Type B pancreatic cell (in vitro differentiated cells): ENCODE measurements around the gene AACS. TPM values are rescaled to one million over a fixed set of nuclear protein-coding genes. Genes with fewer than 3 reads are reported as not detected.
"Not testable (repeated sequence)": the region's sequence is repeated elsewhere in the genome, so short reads cannot be mapped to it uniquely, and the experiment has no call there.

Experiments
- DNase-seq: peaks from one replicate; pipeline ENCODE4 v3.0.0; 2021; ENCODE audit warnings: mixed read lengths; ENCODE audit not compliant: unreplicated experiment; ENCODE audit errors: extremely low spot score
- H3K27ac Mint-ChIP-seq: 2 replicates; pipeline ENCODE4 v1.8.0; 2021; ENCODE audit warnings: mild to moderate bottlenecking, mixed read lengths
- H3K27me3 Mint-ChIP-seq: 2 replicates; pipeline ENCODE4 v1.8.0; 2021; ENCODE audit warnings: mixed read lengths
- H3K36me3 Mint-ChIP-seq: 2 replicates; pipeline ENCODE4 v1.8.0; 2021; ENCODE audit warnings: mixed read lengths
- H3K4me1 Mint-ChIP-seq: one replicate; pipeline ENCODE4 v1.8.0; 2021; ENCODE audit warnings: mixed read lengths; ENCODE audit not compliant: unreplicated experiment
- H3K4me3 Mint-ChIP-seq: 2 replicates; pipeline ENCODE4 v1.8.0; 2021; ENCODE audit warnings: mild to moderate bottlenecking, mixed read lengths
- H3K9me3 Mint-ChIP-seq: 2 replicates; pipeline ENCODE4 v1.8.0; 2021; ENCODE audit warnings: mixed read lengths
- CTCF ChIP-seq: fragments of 200-600 bp; sonication (generic); conservative IDR thresholded peaks from 2 replicates; pipeline ENCODE4 v1.5.0; 2021; ENCODE audit warnings: antibody characterized with exemption, mild to moderate bottlenecking
- total RNA-seq: library from RNA; stranded (reverse); gene quantifications from 2 replicates; pipeline ENCODE4 v1.2.1, GENCODE V29; 2021; ENCODE audit warnings: low replicate concordance

The AACS gene
- total RNA-seq, 1 donor from 2014 or later: 37.1 TPM

GRCh38 chr12:125070112-125070511 is 4.9 kb downstream of the AACS start:
- no peak for TF ChIP-seq CTCF
- H3K36me3 Mint-ChIP-seq: peaks cover 9% of the 10 kb centered on the region
- peaks cover 10% of the 10 kb centered on the region for H3K4me1 Mint-ChIP-seq
- no peaks in the 10 kb centered on the region for H3K27me3 Mint-ChIP-seq
- no peak overlapping the region for H3K4me3 Mint-ChIP-seq
- no peak overlapping the region for H3K27ac Mint-ChIP-seq
- H3K9me3 Mint-ChIP-seq: no peaks in the 10 kb centered on the region
- no peak for DNase-seq

- Mint-ChIP-seq H3K4me1 (peaks cover 10% of the 10 kb centered on the region), H3K9me3 (no peaks in the 10 kb centered on the region), H3K4me3 (no peak overlapping the region), H3K27ac (no peak overlapping the region), H3K27me3 (no peaks in the 10 kb centered on the region), H3K36me3 (peaks cover 10% of the 10 kb centered on the region)
- no peak for DNase-seq
- no peak for TF ChIP-seq CTCF
These were observed 5.6 kb downstream of the AACS start for GRCh38 chr12:125070661-125071390.

- peaks cover 10% of the 10 kb centered on the region for H3K4me1 Mint-ChIP-seq
- DNase-seq: no peak
- no peak overlapping the region for H3K27ac Mint-ChIP-seq
- H3K9me3 Mint-ChIP-seq: no peaks in the 10 kb centered on the region
- no peak overlapping the region for H3K4me3 Mint-ChIP-seq
- no peaks in the 10 kb centered on the region for H3K27me3 Mint-ChIP-seq
- H3K36me3 Mint-ChIP-seq: peaks cover 16% of the 10 kb centered on the region
- TF ChIP-seq CTCF: no peak
These were observed 6.2 kb downstream of the AACS start for GRCh38 chr12:125071456-125071855.

GRCh38 chr12:125072496-125072895 is 7.3 kb downstream of the AACS start:
- Mint-ChIP-seq H3K9me3 (no peaks in the 10 kb centered on the region), H3K4me1 (peaks cover 3% of the 10 kb centered on the region), H3K4me3 (no peak overlapping the region), H3K27me3 (no peaks in the 10 kb centered on the region), H3K27ac (no peak overlapping the region), H3K36me3 (peaks cover 19% of the 10 kb centered on the region)
- no peak for TF ChIP-seq CTCF
- no peak for DNase-seq

- H3K4me1 Mint-ChIP-seq, H3K9me3 Mint-ChIP-seq, H3K27ac Mint-ChIP-seq, DNase-seq, H3K4me3 Mint-ChIP-seq, H3K27me3 Mint-ChIP-seq: not testable (repeated sequence)
- peaks cover 24% of the 10 kb centered on the region for H3K36me3 Mint-ChIP-seq
These were observed 9.1 kb downstream of the AACS start for GRCh38 chr12:125074294-125074693.

GRCh38 chr12:125076103-125076502 is 10.9 kb downstream of the AACS start:
- Mint-ChIP-seq H3K27me3 (no peaks in the 10 kb centered on the region), H3K9me3 (no peaks in the 10 kb centered on the region), H3K27ac (no peak overlapping the region), H3K36me3 (peaks cover 30% of the 10 kb centered on the region), H3K4me1 (no peaks in the 10 kb centered on the region), H3K4me3 (no peak overlapping the region)
- no peak for TF ChIP-seq CTCF
- DNase-seq: no peak
